Measurements from ENCODE around the gene LATS1.
A peak's percentile ranks its signal among the peaks of the same experiment; 100 is the strongest.
"Not testable (repeated sequence)": the region's sequence is repeated elsewhere in the genome, so short reads cannot be mapped to it uniquely, and the experiment has no call there.

The LATS1 gene

DNA sequence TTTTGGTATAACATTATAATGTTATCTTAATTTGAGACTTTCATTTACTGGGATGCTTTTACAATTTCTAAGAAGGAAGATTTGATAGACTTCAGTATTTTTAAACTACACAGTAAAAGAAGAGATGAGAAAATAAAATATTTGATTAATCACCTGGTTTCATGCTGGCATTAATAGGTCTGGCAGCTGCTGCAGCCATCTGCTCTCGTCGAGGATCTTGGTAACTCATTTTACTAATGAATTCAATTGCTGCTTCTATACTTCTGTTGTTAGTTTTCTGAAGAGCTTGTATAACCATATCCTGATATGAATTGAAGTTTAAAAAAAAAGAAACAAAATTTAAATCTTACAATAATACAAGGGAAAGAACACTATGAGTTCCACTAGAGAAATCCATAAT lies 23.0 kb downstream of the LATS1 start:
- Mint-ChIP-seq H3K36me3 (ENCODE audit: low read depth) (peaks cover 43% of the 10 kb centered on the region), H3K27ac (no peak overlapping the region), H3K9me3 (no peaks in the 10 kb centered on the region), H3K27me3 (ENCODE audit: low read depth) (no peaks in the 10 kb centered on the region), H3K4me1 (peaks cover 4% of the 10 kb centered on the region), H3K4me3 (no peak overlapping the region)
- TF ChIP-seq, protein P1, sequence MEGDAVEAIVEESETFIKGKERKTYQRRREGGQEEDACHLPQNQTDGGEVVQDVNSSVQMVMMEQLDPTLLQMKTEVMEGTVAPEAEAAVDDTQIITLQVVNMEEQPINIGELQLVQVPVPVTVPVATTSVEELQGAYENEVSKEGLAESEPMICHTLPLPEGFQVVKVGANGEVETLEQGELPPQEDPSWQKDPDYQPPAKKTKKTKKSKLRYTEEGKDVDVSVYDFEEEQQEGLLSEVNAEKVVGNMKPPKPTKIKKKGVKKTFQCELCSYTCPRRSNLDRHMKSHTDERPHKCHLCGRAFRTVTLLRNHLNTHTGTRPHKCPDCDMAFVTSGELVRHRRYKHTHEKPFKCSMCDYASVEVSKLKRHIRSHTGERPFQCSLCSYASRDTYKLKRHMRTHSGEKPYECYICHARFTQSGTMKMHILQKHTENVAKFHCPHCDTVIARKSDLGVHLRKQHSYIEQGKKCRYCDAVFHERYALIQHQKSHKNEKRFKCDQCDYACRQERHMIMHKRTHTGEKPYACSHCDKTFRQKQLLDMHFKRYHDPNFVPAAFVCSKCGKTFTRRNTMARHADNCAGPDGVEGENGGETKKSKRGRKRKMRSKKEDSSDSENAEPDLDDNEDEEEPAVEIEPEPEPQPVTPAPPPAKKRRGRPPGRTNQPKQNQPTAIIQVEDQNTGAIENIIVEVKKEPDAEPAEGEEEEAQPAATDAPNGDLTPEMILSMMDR (IDR thresholded peaks at IDR 0.05; ENCODE audit: unreplicated experiment in 3 of 3) = no peak

DNA sequence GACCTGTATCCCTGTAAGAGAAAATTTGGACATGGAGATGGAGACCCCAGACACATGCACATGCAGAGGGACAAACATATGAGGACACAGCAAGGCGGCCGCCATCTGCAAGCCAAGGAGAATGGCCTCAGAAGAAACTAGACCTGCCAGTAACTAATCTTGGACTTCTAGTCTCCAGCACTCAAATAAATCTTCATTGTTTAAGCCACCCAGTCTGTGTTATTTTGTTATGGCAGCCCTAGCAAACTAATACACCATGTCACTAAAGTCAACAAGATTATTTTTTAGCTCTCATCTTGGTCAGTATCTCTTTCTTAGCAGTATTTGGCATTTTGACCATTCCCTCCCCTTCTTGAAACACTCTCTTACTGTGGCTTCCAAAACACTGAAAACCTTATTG lies 26.7 kb downstream of the LATS1 start:
- Mint-ChIP-seq H3K36me3 (ENCODE audit: low read depth) (peaks cover 62% of the 10 kb centered on the region), H3K9me3 (no peaks in the 10 kb centered on the region), H3K4me1 (peaks cover 4% of the 10 kb centered on the region), H3K27me3 (ENCODE audit: low read depth) (no peaks in the 10 kb centered on the region), H3K4me3 (no peak overlapping the region), H3K27ac (no peak overlapping the region)
- TF ChIP-seq, protein P1 (IDR thresholded peaks at IDR 0.05; ENCODE audit: unreplicated experiment in 3 of 3) = no peak

DNA sequence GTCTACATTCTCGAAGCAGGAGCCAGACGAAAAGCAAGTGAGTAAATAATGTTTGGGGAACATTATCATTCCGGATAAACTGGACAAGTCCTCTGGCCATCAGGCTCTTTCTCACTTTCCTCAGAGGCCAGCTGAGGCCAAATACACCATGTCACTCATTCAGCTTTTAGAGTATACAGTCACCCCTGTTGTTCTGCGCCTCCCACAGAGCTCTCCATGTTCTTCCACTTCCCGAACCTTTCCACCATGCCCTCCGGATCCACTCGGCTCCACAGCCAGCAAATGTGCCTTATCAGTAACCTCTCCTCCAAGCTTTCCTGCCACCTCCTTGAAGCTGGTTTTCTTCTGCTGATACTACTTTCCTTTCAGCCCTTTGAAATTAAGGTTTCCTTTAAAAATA lies 31.7 kb downstream of the LATS1 start:
- H3K4me1 Mint-ChIP-seq = peaks cover 10% of the 10 kb centered on the region
- H3K9me3 Mint-ChIP-seq = no peaks in the 10 kb centered on the region
- no peak overlapping the region for H3K4me3 Mint-ChIP-seq
- no peaks in the 10 kb centered on the region for H3K27me3 Mint-ChIP-seq (ENCODE audit: low read depth)
- TF ChIP-seq, protein P1 (IDR thresholded peaks at IDR 0.05; ENCODE audit: unreplicated experiment in 3 of 3) = no peak
- peaks cover 57% of the 10 kb centered on the region for H3K36me3 Mint-ChIP-seq (ENCODE audit: low read depth)
- no peak overlapping the region for H3K27ac Mint-ChIP-seq

DNA sequence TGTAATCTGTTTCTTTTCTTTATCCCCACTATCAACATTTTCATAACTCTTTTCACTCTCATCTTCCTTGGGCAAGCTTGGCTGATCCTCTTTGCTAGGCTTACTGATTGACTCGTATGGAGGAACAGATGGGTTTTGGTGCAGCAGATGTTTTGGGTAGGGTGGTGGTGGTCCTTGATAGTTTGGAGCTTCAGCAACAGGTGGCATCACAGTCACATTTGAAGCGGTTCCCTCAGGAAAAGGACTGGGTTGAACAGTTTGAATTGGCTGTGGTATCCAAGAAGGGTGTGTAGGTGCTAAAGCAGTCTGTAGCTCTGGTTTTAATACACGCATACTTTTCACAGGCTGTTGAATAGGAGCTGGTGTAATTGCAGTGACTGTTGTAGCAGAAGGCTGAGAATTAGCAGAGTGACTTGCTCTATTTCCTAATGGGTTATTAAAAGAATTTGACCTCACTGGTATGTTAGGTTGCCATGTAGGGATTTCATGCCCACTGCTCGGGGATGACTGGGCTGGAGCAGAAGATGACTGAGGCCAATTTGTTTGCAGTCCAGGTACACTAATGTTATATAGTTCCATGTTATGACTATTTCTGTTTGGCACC lies 34.5 kb downstream of the LATS1 start:
- Mint-ChIP-seq H3K36me3 (ENCODE audit: low read depth) (peaks cover 54% of the 10 kb centered on the region), H3K4me3 (no peak overlapping the region), H3K27ac (no peak overlapping the region), H3K4me1 (peaks cover 16% of the 10 kb centered on the region), H3K9me3 (no peaks in the 10 kb centered on the region), H3K27me3 (ENCODE audit: low read depth) (no peaks in the 10 kb centered on the region)
- TF ChIP-seq, protein P1 (IDR thresholded peaks at IDR 0.05; ENCODE audit: unreplicated experiment in 3 of 3) = no peak

DNA sequence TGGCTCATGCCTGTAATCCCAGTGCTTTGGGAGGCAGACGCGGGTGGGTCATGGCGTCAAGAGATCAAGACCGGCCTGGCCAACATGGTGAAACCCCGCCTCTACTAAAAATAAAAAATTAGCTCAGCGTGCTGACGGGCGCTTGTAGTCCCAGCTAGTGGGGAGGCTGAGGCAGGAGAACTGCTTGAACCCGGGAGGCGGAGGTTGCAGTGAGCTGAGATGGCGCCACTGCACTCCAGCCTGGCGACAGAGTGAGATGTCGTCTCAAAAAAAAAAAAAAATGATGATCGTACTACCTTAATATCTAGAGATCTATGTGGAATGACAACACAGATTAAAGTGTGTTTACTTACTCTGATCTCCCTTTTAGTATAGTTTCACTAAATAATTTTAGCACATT lies 36.1 kb downstream of the LATS1 start:
- not testable (repeated sequence) for H3K27me3 Mint-ChIP-seq (ENCODE audit: low read depth); H3K27ac Mint-ChIP-seq; H3K9me3 Mint-ChIP-seq; H3K4me3 Mint-ChIP-seq
- peaks cover 16% of the 10 kb centered on the region for H3K4me1 Mint-ChIP-seq
- peaks cover 59% of the 10 kb centered on the region for H3K36me3 Mint-ChIP-seq (ENCODE audit: low read depth)

DNA sequence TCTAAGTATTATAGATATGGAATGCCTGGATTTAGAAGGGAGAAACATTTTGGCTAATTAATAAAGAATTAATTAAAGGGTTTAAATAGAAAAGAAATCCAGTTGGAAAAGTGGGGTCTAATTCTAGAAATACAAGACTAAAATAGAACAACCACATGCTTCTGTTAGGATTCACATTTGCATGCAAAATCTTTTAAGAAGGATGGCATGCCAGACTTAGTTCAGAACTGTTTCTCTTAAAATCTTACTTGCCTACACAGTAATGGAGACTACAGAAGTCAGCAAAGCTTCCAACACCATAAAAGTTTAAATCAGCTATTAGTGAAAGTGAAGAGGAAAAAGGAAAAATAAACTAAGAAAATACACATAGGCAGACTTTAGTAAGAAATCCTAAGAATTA lies 36.7 kb downstream of the LATS1 start:
- TF ChIP-seq, protein P1 (IDR thresholded peaks at IDR 0.05; ENCODE audit: unreplicated experiment in 3 of 3) = no peak
- Mint-ChIP-seq H3K4me1 (peaks cover 16% of the 10 kb centered on the region), H3K4me3 (no peak overlapping the region), H3K36me3 (ENCODE audit: low read depth) (peaks cover 58% of the 10 kb centered on the region), H3K27me3 (ENCODE audit: low read depth) (no peaks in the 10 kb centered on the region), H3K27ac (peak overlapping the region in 1 of 3 experiments; percentile 36), H3K9me3 (no peaks in the 10 kb centered on the region)
